GM18499 (cell line): Measurements from ENCODE around the gene PRICKLE2.

Source experiments
- ATAC-seq: cut with Tn5 transposase; IDR thresholded peaks from one replicate; pipeline ENCODE4 v1.9.1; 2021; ENCODE audit warnings: moderate number of reproducible peaks; ENCODE audit not compliant: insufficient read depth, unreplicated experiment

The PRICKLE2 gene

DNA sequence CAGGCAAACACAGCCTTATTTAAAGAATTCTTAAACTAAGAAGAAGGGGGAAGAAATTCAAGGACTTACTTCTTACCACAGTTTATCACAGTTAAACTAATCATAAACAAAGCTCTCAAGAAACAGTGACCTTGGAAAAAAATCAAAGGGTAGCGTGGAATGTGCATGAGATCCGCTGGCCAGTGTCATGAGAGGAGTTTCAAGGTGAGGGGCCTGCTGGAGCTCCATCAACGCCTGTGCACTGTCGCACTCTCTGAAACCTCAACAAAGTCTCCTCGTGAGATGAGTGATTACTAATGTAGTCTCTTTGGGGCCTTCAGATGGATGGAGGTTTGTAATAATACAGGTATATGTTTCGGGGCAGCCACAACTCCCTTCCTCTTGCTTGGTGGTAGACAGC is 28.4 kb upstream of the PRICKLE2 start:
- ATAC-seq: no peak

DNA sequence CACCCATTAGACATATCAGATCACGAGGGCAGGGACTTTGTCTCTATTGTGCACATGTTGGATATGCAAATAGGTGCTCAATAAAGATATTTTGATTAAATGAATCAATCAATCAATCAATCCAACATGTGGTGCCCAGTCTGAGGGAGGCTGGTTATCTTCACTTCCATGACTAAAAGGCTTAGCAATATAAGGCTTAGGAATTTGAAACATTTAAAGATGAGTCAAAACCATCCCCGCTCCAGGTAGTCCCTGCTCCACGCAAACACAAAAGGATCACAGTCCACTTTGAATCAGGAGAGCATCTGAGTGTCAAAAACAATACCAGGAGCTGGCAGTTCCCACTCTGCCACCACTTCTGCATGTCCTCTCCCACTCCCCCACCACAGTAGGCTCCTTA is 25.8 kb upstream of the PRICKLE2 start:
- no peak for ATAC-seq

- no peak for ATAC-seq
Measured at GRCh38 chr3:64247991-64248646, 22.9 kb upstream of the PRICKLE2 start.

GRCh38 chr3:64244011-64244942 is 19.0 kb upstream of the PRICKLE2 start:
- ATAC-seq: no peak

- no peak for ATAC-seq
Measured at GRCh38 chr3:64242435-64242834, 17.2 kb upstream of the PRICKLE2 start.

- ATAC-seq: no peak
Measured at GRCh38 chr3:64240959-64241358, 15.7 kb upstream of the PRICKLE2 start.

DNA sequence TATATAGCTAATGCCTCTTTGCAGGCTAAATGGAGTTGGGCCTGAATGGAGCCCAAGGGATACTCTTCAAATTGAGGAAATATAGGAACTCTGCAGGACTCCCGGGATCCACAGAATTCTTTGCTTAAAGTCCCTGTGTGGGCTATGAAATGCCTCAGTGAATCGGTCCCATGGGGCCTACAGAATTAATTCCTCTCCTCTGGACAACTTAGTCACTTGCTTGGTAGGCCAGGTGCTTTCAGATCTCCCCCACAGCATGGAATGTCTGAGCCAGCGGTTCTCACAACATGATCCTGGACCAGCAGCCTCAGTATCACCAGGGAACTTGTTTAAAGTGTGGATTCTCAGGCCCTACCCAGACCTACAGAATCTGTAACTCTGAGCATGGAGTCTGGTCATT is 15.1 kb upstream of the PRICKLE2 start:
- no peak for ATAC-seq

DNA sequence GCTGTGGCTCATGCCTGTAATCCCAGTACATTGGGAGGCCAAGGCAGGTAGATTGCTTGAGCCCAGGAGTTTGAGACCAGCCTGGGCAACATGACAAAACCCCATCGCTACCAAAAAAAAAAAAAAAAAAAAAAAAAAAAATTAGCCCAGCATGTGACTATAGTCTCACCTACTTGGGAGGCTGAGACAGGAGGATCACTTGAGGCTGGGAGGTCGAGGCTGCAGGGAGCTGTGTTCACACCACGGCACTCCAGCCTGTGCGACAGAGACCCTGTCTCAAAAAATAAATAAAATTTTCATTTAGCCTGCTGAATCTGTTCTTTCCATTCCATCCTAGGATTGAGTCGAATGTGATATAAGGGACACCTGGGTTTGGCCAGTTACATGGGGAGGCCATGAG is 14.6 kb upstream of the PRICKLE2 start:
- no peak for ATAC-seq

DNA sequence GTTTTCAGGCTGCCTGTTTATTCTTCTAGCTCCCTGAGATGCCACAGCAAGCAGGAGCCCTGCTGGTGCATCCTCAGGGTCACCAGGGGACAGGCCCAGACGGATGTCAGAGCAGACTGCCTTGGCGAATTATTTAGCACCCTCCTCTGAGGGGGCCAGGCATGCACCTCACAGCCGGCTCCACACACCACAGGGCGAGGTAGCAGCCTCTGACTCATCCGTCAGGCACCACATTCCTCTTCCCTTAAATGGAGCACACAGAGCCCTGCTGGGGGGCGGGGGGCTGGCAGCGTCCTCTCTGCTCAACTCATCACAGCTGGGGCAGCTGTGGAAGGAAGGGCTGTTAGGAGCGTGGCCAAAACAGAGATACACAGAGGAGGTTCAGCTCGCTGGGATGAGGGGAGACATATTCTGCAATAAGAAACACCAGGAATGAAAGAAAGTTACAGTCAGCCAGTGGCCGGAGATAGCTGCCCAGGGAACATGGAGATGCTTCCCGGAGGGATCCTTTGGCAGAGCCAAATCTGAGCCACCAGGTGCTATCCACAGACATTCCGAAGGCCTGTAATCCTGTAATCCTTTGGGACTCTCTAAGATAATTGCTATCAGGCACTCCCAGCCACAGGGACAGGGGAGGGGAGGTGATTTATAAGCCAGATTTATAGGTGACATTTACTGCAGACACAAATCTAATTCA is 13.9 kb upstream of the PRICKLE2 start:
- ATAC-seq: no peak

DNA sequence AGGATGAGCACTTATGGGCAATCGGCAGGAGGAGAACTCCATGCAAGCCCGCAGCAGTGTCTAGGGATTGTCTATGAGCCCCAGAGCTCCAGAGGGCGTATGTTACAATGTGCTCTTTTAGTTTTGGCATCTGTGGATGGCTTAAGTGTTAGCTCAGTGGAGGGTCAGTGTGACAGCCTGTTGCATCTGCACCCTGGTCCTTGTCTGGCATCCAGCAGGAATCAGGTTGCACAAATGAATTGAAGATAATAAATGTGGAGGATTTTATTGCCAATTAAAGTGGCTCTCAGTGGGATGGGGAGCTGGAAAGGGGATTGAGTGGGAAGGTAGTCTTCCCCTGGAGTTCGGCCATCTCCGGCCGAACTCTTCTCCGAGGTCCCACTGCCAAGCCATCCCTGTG is 11.8 kb upstream of the PRICKLE2 start:
- no peak for ATAC-seq

DNA sequence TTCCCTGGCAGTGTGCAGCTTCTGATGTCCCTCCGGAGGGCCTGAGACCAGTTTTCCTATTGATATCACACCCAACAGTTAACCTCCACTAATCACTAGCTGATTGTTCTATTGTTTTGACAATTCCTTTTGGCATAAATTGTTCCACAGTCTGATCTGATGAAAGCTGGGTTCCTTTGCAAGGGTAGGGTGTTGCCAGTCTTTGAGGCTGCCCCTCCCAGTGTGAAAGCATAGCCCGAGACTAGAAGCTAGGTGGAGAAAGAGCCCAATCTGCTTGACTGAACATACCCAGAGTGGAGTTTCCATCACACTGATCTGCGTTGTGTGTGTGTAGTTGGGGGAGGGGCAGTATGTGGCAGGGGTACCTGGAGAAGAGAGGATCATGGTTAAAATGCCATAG is 10.3 kb upstream of the PRICKLE2 start:
- no peak for ATAC-seq

GRCh38 chr3:64234571-64234970 is 9.3 kb upstream of the PRICKLE2 start:
- ATAC-seq: no peak

- ATAC-seq: no peak
Measured at GRCh38 chr3:64232821-64233220, 7.6 kb upstream of the PRICKLE2 start.

DNA sequence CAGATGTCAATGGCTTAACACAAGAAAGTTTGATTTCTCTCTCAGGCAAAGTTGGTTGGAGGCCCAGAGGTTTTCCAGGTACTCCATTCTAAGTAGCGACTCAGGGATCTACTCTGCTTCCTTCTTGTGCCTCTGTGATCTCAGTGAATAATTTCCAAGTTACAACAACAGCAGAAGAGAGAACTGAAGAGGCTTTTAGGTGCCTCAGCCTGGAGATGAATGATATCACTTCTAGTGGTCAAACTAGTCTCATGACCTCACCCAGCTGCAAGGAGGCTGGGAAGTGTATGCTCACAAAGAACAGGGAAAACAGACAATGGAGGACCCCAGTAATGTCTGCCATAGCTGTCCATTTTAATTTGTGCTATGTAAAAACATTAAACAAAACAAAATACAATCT is 4.6 kb upstream of the PRICKLE2 start:
- no peak for ATAC-seq

GRCh38 chr3:64228110-64228509 is 2.8 kb upstream of the PRICKLE2 start:
- ATAC-seq: no peak

DNA sequence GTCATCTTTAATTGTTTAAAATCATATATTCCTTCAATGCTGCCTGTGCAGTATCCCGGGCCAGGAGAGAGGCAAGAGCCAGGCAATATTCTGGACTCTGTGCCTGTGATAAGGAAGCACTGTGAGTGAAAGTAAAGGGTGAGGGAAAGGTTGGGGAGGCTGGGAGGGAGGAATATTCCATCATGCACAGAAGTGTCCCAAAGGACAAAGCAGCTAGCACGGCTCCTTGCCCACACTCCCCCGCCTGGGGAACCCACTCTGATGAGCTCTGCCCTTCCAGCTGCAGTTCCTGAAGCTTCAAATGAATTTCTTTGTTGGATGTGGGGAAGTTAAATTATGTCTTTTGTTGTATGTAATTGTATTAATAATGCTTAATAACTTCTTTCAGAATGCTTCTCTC is 1.5 kb upstream of the PRICKLE2 start:
- no peak for ATAC-seq

DNA sequence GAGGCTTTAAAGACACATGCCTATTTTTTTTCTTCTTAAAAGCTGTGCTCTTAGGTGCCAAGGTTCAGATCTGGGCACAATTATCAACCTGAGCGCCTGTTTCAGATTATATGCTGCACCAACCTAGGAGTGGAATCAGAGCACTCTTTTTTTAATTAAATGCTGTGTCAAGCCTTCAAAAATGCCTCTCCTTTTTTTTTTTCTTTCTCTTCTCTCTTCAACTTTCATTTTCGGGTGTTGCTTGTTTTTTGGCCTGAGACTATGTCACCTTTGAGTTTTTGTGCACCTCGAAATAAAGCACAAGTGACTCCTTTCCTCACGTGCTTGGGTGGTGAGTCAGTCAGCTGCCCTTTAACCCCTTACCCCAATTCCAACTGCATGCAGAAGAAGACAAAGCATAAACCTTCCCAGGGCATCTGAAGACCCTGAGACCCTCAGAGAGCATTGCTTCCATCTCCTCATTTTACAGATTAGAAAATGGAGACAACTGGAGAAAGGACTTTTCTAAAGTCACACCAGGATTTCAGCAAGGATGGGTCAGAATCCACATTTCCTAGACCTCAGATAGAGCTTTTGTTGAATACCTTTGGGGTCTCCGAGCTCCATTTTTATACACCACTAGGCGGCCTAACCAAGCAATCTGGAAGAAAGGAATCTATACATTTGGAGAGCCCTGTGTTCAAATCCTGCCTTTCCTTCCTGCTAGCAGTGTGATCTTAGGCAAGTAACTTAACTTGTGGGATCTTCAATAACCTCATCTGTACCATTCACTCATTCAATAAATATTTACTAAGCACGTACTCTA is 631 bp upstream of the PRICKLE2 start:
- ATAC-seq: no peak

GRCh38 chr3:64223791-64224745 is 1.2 kb downstream of the PRICKLE2 start:
- no peak for ATAC-seq

- ATAC-seq: no peak
Measured at GRCh38 chr3:64222501-64223111, 2.7 kb downstream of the PRICKLE2 start.
